ENCODE measurements around the gene CPT1C. TPM values are rescaled to one million over a fixed set of nuclear protein-coding genes. Genes with fewer than 3 reads are reported as not detected.
A peak's percentile ranks its signal among the peaks of the same experiment; 100 is the strongest.

The CPT1C gene
- total RNA-seq, 2 experiments from 2014 or later: 0.79 to 1.3 TPM

DNA sequence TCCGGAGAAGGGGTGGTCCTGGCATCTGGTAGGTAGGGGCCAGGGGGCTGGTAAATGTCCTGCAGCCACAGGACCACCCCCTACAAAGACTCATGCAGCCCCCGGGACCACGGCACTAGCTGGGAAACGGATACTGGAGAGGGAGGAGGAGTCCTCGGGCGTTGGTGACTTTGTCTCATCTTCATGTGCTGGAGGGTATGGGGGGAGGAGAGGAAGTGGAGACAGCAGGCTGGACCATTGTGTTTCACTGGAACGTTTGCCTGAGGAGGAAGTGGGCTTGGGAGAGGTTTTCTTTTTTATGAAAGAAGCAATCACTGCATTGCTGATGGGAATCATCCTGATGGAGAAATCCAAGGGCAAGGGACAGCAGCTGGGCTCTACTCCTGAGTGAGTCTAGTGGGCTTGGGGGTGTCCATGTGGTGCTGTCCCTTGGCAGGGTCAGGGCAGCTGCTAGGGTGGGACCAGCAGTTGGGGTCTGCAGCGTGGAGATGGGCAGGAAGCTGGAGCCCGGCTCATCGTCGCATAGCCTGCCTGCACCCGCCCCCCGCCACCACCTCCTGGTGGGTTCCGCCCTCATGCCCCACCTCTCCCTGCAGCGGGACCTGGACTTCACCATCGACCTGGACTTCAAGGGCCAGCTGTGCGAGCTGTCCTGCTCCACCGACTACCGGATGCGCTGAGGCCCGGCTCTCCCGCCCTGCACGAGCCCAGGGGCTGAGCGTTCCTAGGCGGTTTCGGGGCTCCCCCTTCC is 3.2 kb upstream of the CPT1C start:
- no peak overlapping the region for H3K4me3 Mint-ChIP-seq
- H3K36me3 Mint-ChIP-seq (ENCODE audit: low read depth): peaks cover 28% of the 10 kb centered on the region
- no peak overlapping the region for H3K27ac Mint-ChIP-seq
- no peak for DNase-seq
- POLR2A ChIA-PET: no interaction called here
- CTCF ChIA-PET: interaction anchor here (1.2 kb wide), 1 partner anchor 12 kb away, joined by 3 read pairs; no protein-coding TSS in a partner anchor
- no peaks in the 10 kb centered on the region for H3K9me3 Mint-ChIP-seq
- H3K4me1 Mint-ChIP-seq: peaks cover 27% of the 10 kb centered on the region
- peaks cover 19% of the 10 kb centered on the region for H3K27me3 Mint-ChIP-seq

DNA sequence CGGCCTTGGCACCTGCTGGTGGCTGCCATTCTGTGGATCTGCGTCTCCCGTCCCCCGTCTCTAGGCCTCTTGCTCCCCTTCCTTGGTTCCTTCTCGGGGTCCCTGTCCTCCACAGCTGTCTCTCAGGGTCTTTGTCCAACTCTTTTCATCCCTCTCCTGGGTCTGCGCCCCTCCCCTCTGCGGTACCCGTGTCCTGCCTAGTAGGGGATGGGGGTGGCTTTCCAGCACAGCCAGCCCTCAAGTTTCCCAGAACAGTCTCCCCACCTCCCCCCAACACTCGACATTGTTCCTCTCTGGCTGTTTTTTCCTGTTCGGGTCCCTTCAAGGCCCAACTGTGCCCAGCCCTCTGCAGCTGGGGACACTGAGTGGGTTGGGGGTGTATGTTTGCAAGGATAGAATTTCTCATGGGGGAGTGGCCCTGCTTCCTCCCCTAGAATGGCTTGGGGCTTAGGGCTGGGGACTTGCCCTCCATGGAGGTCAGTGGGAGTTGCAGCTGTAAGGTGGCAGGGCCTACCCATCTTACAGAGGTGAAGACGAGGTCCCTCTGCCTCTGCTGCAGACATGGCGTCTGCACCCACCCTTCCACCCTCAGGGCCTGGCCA is 2.3 kb upstream of the CPT1C start:
- H3K36me3 Mint-ChIP-seq (ENCODE audit: low read depth): peaks cover 27% of the 10 kb centered on the region
- no peaks in the 10 kb centered on the region for H3K9me3 Mint-ChIP-seq
- no peak overlapping the region for H3K27ac Mint-ChIP-seq
- ChIA-PET CTCF (interaction anchor here (0.6 kb wide), 1 partner anchor 29 kb away, joined by 3 read pairs; no protein-coding TSS in a partner anchor), POLR2A (no interaction called here)
- H3K4me3 Mint-ChIP-seq: no peak overlapping the region
- H3K4me1 Mint-ChIP-seq: peaks cover 27% of the 10 kb centered on the region
- DNase-seq: no peak
- H3K27me3 Mint-ChIP-seq: peaks cover 22% of the 10 kb centered on the region

DNA sequence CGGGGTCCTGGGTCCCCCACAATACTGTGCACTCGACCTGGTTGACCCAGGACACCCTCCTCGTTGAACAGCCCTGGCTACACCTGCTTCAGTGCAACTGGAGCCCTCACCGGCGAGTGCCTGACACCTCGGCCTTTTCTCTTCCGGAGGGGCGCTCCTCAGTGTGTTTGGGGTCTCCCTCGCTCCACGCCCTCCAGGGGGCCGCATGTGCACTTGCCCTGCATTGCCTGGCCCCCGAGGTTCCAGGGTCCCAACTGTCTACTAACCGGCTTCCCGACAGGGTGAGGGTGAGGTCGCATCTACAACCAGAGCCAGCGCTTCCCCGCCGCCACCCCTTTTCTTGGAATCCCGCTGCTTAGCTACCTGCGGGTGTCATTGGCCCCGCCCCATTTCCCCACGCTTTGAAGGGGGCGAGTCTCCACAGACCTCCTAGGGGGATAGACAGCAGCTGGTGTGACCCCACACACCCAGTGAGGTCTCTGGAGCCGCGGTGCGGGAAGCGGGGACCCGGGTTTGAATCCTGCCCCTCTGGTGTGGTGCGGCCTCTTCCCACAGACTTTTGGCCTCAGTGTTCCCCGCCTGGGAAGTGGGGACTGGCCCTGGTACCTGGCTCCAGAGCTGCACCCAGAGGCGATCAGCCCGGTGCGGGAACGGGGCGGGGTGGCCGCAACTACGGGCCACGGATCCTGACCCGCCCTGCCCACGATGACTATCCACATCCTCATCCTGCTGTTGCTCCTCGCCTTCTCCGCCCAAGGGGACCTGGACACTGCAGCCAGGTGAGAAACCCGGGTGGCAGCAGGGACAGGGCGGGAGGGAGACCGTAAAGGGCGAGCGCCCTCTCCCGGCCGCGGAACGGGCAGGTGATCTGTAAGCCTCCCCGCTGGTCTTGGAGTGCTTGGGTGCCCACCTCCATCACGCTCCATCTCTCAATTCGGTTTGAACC is 1.5 kb upstream of the CPT1C start, which contains the start of gene ADM5:
TSS of gene ADM5 (plus strand) at position 462 of the 946 bp plus-strand sequence. CDS start at position 706, 244 bp downstream.
- Mint-ChIP-seq H3K36me3 (ENCODE audit: low read depth) (peaks cover 20% of the 10 kb centered on the region), H3K9me3 (no peaks in the 10 kb centered on the region), H3K27me3 (peaks cover 24% of the 10 kb centered on the region), H3K27ac (no peak within 1 kb of the TSS), H3K4me3 (peak within 1 kb of the TSS; percentile 77), H3K4me1 (peaks cover 27% of the 10 kb centered on the region)
- POLR2A ChIA-PET: interaction anchor here (0.6 kb wide), 1 partner anchor 30 kb away, joined by 12 read pairs; no protein-coding TSS in a partner anchor
- peak; percentile 31 for DNase-seq
- CTCF ChIA-PET: interaction anchor here (0.6 to 0.8 kb wide), 3 partner anchors 18 to 210 kb away, joined by 3 to 5 read pairs (median 3); no protein-coding TSS in a partner anchor

DNA sequence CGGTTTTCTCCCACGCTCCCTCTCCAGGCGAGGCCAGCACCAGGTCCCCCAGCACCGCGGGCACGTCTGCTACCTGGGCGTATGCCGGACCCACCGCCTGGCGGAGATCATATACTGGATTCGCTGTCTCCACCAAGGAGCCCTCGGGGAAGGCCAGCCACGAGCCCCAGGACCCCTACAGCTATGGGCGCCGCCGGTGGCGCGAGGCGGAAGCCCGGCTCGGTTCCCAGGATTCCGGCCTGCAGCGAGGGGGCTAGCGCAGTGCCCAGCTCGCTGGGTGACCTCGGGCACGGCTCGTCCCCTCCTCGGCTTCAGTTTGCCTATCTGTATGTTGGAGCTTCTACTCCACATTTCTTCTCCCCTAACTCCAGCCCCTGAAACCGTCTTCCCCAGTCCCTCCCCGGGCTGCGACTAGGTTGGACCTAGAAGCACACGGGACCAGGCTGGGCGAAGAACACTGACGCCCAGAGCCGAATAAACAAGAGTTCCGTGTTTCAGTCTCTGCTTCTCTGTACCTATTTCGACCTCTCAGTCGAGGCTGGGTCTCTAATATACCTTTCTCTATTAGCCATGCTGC is 749 bp upstream of the CPT1C start:
- CTCF ChIA-PET: interaction anchor here (0.6 kb wide), 1 partner anchor 211 kb away, joined by 5 read pairs; no protein-coding TSS in a partner anchor
- H3K27ac Mint-ChIP-seq: no peak overlapping the region
- peaks cover 18% of the 10 kb centered on the region for H3K36me3 Mint-ChIP-seq (ENCODE audit: low read depth)
- no peak for DNase-seq
- H3K4me3 Mint-ChIP-seq: peak overlapping the region; percentile 77
- H3K9me3 Mint-ChIP-seq: no peaks in the 10 kb centered on the region
- POLR2A ChIA-PET: interaction anchor here (0.6 kb wide), 1 partner anchor 30 kb away, joined by 12 read pairs; no protein-coding TSS in a partner anchor
- H3K27me3 Mint-ChIP-seq: peaks cover 24% of the 10 kb centered on the region
- H3K4me1 Mint-ChIP-seq: peaks cover 27% of the 10 kb centered on the region

DNA sequence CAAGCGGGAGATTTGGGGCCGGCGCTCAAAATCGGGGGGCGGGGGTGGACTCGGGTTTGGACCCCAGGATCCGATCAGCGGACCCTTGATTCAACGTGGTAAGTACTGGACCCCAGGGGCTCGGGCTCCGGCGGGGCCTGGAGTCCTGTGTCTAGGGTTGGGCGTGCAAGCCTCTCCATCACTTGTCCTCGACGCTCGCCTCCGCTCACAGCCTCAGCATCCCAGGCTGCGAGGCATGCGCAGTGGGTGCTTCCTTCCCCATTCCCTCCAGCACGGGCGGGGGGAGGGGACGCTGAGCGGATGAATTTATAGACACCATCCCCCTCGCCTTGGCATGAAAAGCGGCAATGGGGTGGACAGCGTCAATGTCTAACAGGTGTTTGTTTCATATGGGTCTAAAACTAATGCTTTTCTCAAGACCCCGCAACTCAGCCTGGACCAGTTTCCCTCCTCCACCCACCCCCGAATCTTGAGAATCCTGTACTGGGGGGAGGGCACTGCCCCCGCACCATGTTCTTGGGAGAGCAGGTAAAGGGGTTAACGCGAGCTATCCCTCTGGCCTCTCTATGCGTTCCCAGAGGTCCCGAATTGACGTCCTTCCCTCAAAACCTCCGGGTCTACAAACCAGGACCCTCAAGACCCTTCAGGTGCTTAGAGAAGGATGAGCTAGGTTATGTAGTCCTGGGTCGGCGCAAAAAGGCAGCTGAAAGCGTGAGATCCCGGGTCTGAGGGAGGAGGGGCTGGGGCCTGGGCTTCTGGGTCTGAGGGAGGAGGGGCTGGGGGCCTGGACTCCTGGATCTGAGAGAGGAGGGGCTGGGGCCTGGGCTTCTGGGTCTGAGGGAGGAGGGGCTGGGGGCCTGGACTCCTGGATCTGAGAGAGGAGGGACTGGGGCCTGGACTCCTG is 579 bp downstream of the CPT1C start:
- H3K9me3 Mint-ChIP-seq: no peaks in the 10 kb centered on the region
- H3K27ac Mint-ChIP-seq: no peak overlapping the region
- DNase-seq: no peak
- peaks cover 24% of the 10 kb centered on the region for H3K27me3 Mint-ChIP-seq
- CTCF ChIA-PET: interaction anchor here (0.7 to 1.2 kb wide), 4 partner anchors 9 to 483 kb away, joined by 3 to 4 read pairs (median 3); no protein-coding TSS in a partner anchor
- peaks cover 12% of the 10 kb centered on the region for H3K36me3 Mint-ChIP-seq (ENCODE audit: low read depth)
- POLR2A ChIA-PET: interaction anchor here (0.5 kb wide), 1 partner anchor 244 kb away, joined by 3 read pairs; no protein-coding TSS in a partner anchor
- H3K4me3 Mint-ChIP-seq: peak overlapping the region; percentile 77
- peaks cover 27% of the 10 kb centered on the region for H3K4me1 Mint-ChIP-seq

DNA sequence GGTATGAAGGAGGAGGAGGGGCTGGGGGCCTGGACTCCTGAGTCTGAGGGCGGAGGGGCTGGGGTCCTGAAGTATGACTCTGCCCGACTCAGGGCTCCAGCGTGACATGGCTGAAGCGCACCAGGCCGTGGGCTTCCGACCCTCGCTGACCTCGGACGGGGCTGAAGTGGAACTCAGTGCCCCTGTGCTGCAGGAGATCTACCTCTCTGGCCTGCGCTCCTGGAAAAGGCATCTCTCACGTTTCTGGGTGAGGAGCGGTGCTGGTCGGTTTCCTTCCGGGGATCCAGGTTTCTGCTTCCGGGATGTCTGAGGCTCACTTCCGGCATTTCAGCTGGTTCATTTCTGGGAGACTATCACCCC is 1.2 kb downstream of the CPT1C start:
- H3K4me3 Mint-ChIP-seq: no peak overlapping the region
- no peak overlapping the region for H3K27ac Mint-ChIP-seq
- ChIA-PET POLR2A (no interaction called here), CTCF (interaction anchor here (0.7 to 1.2 kb wide), 4 partner anchors 8 to 484 kb away, joined by 3 to 4 read pairs (median 3); no protein-coding TSS in a partner anchor)
- H3K4me1 Mint-ChIP-seq: peaks cover 27% of the 10 kb centered on the region
- no peak for DNase-seq
- peaks cover 24% of the 10 kb centered on the region for H3K27me3 Mint-ChIP-seq
- no peaks in the 10 kb centered on the region for H3K9me3 Mint-ChIP-seq
- peaks cover 12% of the 10 kb centered on the region for H3K36me3 Mint-ChIP-seq (ENCODE audit: low read depth)

DNA sequence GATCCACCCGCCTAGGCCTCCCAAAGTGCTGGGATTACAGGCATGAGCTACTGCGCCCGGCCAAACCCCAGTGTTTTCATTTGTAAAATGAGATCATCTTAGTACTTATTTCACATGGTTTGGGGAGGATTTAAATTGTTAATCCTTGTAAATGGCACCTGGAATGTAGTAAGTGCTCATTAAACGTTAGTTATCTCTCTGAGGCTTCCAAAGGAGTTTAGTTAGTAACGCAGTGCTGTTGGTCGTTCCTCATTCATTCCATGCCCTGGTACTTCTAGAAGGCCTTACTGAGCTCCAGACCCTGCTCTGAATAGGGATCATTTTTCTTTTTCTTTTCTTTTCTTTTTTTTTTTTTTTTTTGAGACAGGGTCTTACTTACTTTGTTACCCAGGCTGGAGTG is 5.2 kb downstream of the CPT1C start:
- Mint-ChIP-seq H3K4me1 (peaks cover 5% of the 10 kb centered on the region), H3K9me3 (no peaks in the 10 kb centered on the region), H3K36me3 (ENCODE audit: low read depth) (no peaks in the 10 kb centered on the region), H3K27me3 (peaks cover 20% of the 10 kb centered on the region), H3K27ac (no peak overlapping the region), H3K4me3 (no peak overlapping the region)
- DNase-seq: no peak
- ChIA-PET POLR2A (no interaction called here), CTCF (interaction anchor here (1.1 kb wide), 1 partner anchor 145 kb away, joined by 6 read pairs; no protein-coding TSS in a partner anchor)

DNA sequence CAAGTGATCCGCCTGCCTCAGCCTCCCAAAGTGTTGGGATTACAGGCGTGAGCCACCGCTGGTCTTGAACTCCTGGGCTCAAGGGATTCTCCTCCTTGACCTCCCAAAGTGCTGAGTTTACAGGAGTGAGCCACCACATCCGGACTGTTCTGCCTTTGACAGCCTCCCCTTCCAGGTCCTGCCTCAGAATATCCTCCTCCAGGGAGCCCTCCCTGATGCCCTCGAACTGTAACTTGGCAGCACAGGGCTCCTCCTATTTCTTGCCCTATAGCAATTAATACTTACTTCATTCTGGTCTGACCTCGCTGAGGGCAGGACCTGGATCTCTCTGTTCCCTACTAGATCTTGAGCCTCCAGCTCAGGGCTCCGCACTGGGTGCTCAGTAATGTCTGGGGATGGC is 5.9 kb downstream of the CPT1C start:
- H3K27ac Mint-ChIP-seq: no peak overlapping the region
- no peaks in the 10 kb centered on the region for H3K36me3 Mint-ChIP-seq (ENCODE audit: low read depth)
- POLR2A ChIA-PET: no interaction called here
- H3K9me3 Mint-ChIP-seq: no peaks in the 10 kb centered on the region
- CTCF ChIA-PET: interaction anchor here (0.5 kb wide), 1 partner anchor 622 kb away, joined by 4 read pairs; no protein-coding TSS in a partner anchor
- no peaks in the 10 kb centered on the region for H3K4me1 Mint-ChIP-seq
- peaks cover 16% of the 10 kb centered on the region for H3K27me3 Mint-ChIP-seq
- no peak for DNase-seq
- no peak overlapping the region for H3K4me3 Mint-ChIP-seq

DNA sequence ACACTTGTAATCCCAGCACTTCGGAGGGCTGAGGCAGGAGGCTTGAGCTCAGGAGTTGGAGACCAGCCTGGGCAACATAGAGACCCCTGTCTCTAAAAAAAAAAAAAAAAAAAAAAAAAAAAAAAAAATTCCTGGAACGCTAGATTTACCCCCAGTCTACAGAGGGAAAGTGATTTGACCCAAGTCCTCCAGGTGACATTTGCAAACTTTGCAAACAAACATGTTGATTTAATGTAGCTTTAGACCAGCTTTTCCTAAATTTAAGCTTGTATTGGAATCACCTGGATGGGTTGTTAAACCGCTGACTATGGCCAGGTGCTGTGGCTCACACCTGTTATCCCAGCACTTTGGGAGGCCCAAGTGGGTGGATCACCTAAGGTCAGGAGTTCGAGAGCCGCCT is 8.4 kb downstream of the CPT1C start:
- ChIA-PET POLR2A (no interaction called here), CTCF (no interaction called here)
- Mint-ChIP-seq H3K27me3 (peaks cover 11% of the 10 kb centered on the region), H3K4me1 (no peaks in the 10 kb centered on the region), H3K36me3 (ENCODE audit: low read depth) (no peaks in the 10 kb centered on the region), H3K9me3 (no peaks in the 10 kb centered on the region), H3K27ac (no peak overlapping the region), H3K4me3 (no peak overlapping the region)
- DNase-seq: no peak

DNA sequence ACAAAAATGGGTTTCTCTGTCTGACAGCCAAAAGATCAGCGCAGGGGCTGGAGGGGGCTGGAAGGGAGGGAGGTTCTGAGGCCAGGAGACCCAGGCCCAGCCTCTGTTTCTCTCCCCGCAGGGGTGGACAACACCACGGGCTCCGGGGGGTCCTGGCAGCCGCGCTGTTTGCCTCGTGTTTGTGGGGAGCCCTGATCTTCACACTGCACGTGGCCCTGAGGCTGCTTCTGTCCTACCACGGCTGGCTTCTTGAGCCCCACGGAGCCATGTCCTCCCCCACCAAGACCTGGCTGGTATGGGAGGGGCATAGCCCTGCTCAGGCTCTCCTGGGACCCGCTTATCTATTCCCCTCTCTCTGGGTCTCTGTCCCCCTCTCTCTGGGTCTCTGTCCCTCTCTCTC is 9.6 kb downstream of the CPT1C start:
- Mint-ChIP-seq H3K27ac (no peak overlapping the region), H3K4me3 (no peak overlapping the region), H3K4me1 (no peaks in the 10 kb centered on the region), H3K36me3 (ENCODE audit: low read depth) (no peaks in the 10 kb centered on the region), H3K27me3 (peaks cover 11% of the 10 kb centered on the region), H3K9me3 (no peaks in the 10 kb centered on the region)
- ChIA-PET CTCF (interaction anchor here (0.6 to 1.0 kb wide), 2 partner anchors 9 to 981 kb away, joined by 3 read pairs; no protein-coding TSS in a partner anchor), POLR2A (no interaction called here)
- DNase-seq: no peak

DNA sequence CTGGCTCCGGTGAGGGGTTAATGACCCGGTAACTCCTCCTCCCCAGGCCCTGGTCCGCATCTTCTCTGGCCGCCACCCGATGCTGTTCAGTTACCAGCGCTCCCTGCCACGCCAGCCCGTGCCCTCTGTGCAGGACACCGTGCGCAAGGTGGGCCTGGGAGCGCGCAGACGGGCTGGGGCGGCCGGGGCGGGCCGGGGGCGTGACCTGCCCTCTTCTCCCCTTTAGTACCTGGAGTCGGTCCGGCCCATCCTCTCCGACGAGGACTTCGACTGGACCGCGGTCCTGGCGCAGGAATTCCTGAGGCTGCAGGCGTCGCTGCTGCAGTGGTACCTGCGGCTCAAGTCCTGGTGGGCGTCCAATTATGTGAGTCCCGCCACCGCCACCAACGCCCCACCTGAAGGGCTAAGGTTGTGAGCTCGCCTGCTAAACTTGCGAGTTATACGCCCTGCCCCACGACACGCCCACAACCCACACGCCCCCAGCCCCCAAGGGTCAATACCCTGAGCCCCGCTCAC is 10.4 kb downstream of the CPT1C start:
- Mint-ChIP-seq H3K4me1 (no peaks in the 10 kb centered on the region), H3K9me3 (no peaks in the 10 kb centered on the region), H3K27me3 (peaks cover 11% of the 10 kb centered on the region), H3K4me3 (no peak overlapping the region), H3K27ac (no peak overlapping the region), H3K36me3 (ENCODE audit: low read depth) (no peaks in the 10 kb centered on the region)
- ChIA-PET CTCF (interaction anchor here (1.3 kb wide), 1 partner anchor 16 kb away, joined by 6 read pairs; no protein-coding TSS in a partner anchor), POLR2A (no interaction called here)
- DNase-seq: no peak
